HCT116 (cell line): ENCODE measurements around the gene SLC25A45. TPM values are rescaled to one million over a fixed set of nuclear protein-coding genes. Genes with fewer than 3 reads are reported as not detected.

Source experiments
- ATAC-seq: fragments of 200-7000 bp; cut with Tn5 transposase; 2 replicates; pipeline ENCODE4 v1.9.1; 2020; ENCODE audit warnings: mild to moderate bottlenecking, moderate library complexity
- BruUV-seq: library from RNA; stranded (reverse); fragments of 400-500 nt; replicated peaks from 2 replicates; lab custom pipeline; 2021; lab: Mats Ljungman, UMichigan
- CTCF ChIA-PET: fragments of 300-600 bp; sonication (Branson Sonifier 250); formaldehyde crosslinking; loops from one replicate; lab custom pipeline; 2021; ENCODE audit warnings: antibody characterized with exemption; lab: Charles Lee
- POLR2A ChIA-PET: fragments of 300-600, 350-600 bp; sonication (Branson Sonifier 250); formaldehyde crosslinking; loops from one replicate; lab custom pipeline; 2021; ENCODE audit warnings: antibody characterized with exemption; lab: Charles Lee
- RAD21 ChIA-PET, 2 experiments: fragments of 300-600 bp; sonication (Branson Sonifier 250); formaldehyde crosslinking; loops; one replicate each; lab custom pipeline; 2023; ENCODE audit warnings: low total read pairs in 2 of 2; ENCODE audit not compliant: uncharacterized antibody in 2 of 2, unreplicated experiment in 2 of 2, low non-redundant PET in 1 of 2; lab: Charles Lee
- DNase-seq: peaks from one replicate; pipeline ENCODE4 v3.0.0-alpha.2; 2010; ENCODE audit warnings: low read depth, low spot score
- H2AFZ ChIP-seq: fragments of 200-600 bp; shearing (Covaris generic), sonication (generic); 2 replicates; pipeline ENCODE4 v1.6.1; 2017; ENCODE audit warnings: low read depth, mixed run types, mixed read lengths, antibody characterized with exemption, low read length; ENCODE audit not compliant: poor library complexity, severe bottlenecking
- H3K27ac ChIP-seq: 2 replicates; pipeline ENCODE4 v1.5.1; 2012; ENCODE audit warnings: low read depth, low read length
- H3K27me3 ChIP-seq: fragments of 200-600 bp; sonication (generic); 2 replicates; pipeline ENCODE4 v1.6.1; 2016; ENCODE audit warnings: mixed run types, low read length, mixed read lengths; ENCODE audit not compliant: insufficient read depth
- H3K36me3 ChIP-seq, 2 experiments: fragments of 200-500 bp in 1 of 2; fragments of 200-600 bp in 1 of 2; sonication (Bioruptor generic) in 1 of 2; sonication (generic) in 1 of 2; 2 replicates each; pipeline versions ENCODE4 v1.5.1 to v1.6.1; 2014 to 2016; ENCODE audit warnings: low read length in 2 of 2, inconsistent platforms in 1 of 2, mixed read lengths in 1 of 2, mixed run types in 1 of 2; ENCODE audit not compliant: insufficient read depth in 2 of 2, control insufficient read depth in 1 of 2
- H3K4me1 ChIP-seq, 2 experiments: fragments of 200-600 bp in 1 of 2; sonication (generic) in 1 of 2; 2 replicates each; pipeline versions ENCODE4 v1.5.1 to v1.6.1; 2012 to 2017; ENCODE audit warnings: low read length in 2 of 2, inconsistent platforms in 1 of 2, mild to moderate bottlenecking in 1 of 2, mixed read lengths in 1 of 2, mixed run types in 1 of 2, moderate library complexity in 1 of 2; ENCODE audit not compliant: insufficient read depth in 2 of 2, control insufficient read depth in 1 of 2
- H3K4me2 ChIP-seq: fragments of 200-600 bp; sonication (generic); 2 replicates; pipeline ENCODE4 v1.6.1; 2017; ENCODE audit warnings: mixed run types, low read length, mixed read lengths
- H3K4me3 ChIP-seq, 2 experiments: fragments of 200-600 bp in 1 of 2; sonication (generic) in 1 of 2; replicated peaks in 1 of 2; 2 replicates each; pipeline ENCODE4 v1.5.1; 2011 to 2016; ENCODE audit warnings: low read length in 2 of 2, control low read depth in 1 of 2, low read depth in 1 of 2, mild to moderate bottlenecking in 1 of 2, mixed read lengths in 1 of 2, mixed run types in 1 of 2
- H3K79me2 ChIP-seq: fragments of 200-600 bp; sonication (generic); 2 replicates; pipeline ENCODE4 v1.6.1; 2017; ENCODE audit warnings: mild to moderate bottlenecking, mixed run types, low read length, moderate library complexity, mixed read lengths; ENCODE audit not compliant: insufficient read depth
- H3K9ac ChIP-seq: fragments of 200-600 bp; sonication (generic); 2 replicates; pipeline ENCODE4 v1.6.1; 2016; ENCODE audit warnings: low read length, mixed read lengths
- H3K9me2 ChIP-seq: fragments of 200-600 bp; sonication (generic), shearing (Covaris generic); 2 replicates; pipeline ENCODE4 v1.6.1; 2017; ENCODE audit warnings: mixed run types, mild to moderate bottlenecking, moderate library complexity; ENCODE audit not compliant: insufficient read depth
- H3K9me3 ChIP-seq, 2 experiments: fragments of 200-500 bp in 1 of 2; fragments of 200-600 bp in 1 of 2; sonication (Bioruptor generic) in 1 of 2; sonication (generic) in 1 of 2; 2 replicates each; pipeline ENCODE4 v1.6.1; 2014 to 2017; ENCODE audit warnings: low read length in 2 of 2, mixed read lengths in 2 of 2, inconsistent platforms in 1 of 2, low read depth in 1 of 2, mild to moderate bottlenecking in 1 of 2, mixed run types in 1 of 2, moderate library complexity in 1 of 2; ENCODE audit not compliant: control insufficient read depth in 1 of 2, insufficient read depth in 1 of 2
- H4K20me1 ChIP-seq: fragments of 200-600 bp; sonication (generic), shearing (Covaris generic); 2 replicates; pipeline ENCODE4 v1.6.1; 2017; ENCODE audit warnings: mixed run types, mild to moderate bottlenecking, moderate library complexity; ENCODE audit not compliant: insufficient read depth
- CBX3 ChIP-seq: IDR thresholded peaks from 2 replicates; pipeline ENCODE4 v1.6.1; 2012; ENCODE audit warnings: low read depth
- CEBPB ChIP-seq: IDR thresholded peaks from 2 replicates; pipeline ENCODE4 v1.6.1; 2012; ENCODE audit warnings: low read depth
- EZH2 ChIP-seq: fragments of 200-600 bp; sonication (generic); IDR thresholded peaks from 2 replicates; pipeline ENCODE4 v1.6.1; 2017; ENCODE audit warnings: antibody characterized with exemption, mixed run types
- FOSL1 ChIP-seq: IDR thresholded peaks from 2 replicates; pipeline ENCODE4 v1.6.1; 2012; ENCODE audit warnings: low read depth
- RAD21 ChIP-seq: IDR thresholded peaks from 2 replicates; pipeline ENCODE4 v1.6.1; 2012; ENCODE audit warnings: low read depth, mild to moderate bottlenecking
- SIN3A ChIP-seq: IDR thresholded peaks from 2 replicates; pipeline ENCODE4 v1.6.1; 2012; ENCODE audit warnings: low read depth
- SP1 ChIP-seq: IDR thresholded peaks from 2 replicates; pipeline ENCODE4 v1.6.1; 2012; ENCODE audit warnings: low read depth
- YY1 ChIP-seq: IDR thresholded peaks from 2 replicates; pipeline ENCODE4 v1.6.1; 2011; ENCODE audit warnings: low read length, low read depth, moderate library complexity, mild to moderate bottlenecking; ENCODE audit not compliant: insufficient replicate concordance; ENCODE audit errors: extremely low read depth
- ZFX ChIP-seq: fragments of 450-650 bp; IDR thresholded peaks from 2 replicates; pipeline ENCODE4 v1.6.1; 2017
- ZNF274 ChIP-seq: fragments of 200-500 bp; sonication (Bioruptor generic); IDR thresholded peaks from 2 replicates; pipeline ENCODE4 v1.6.1; 2014; ENCODE audit warnings: mild to moderate bottlenecking, low read depth, low read length, inconsistent platforms
- intact Hi-C: fragments of 100-400 bp; cut with micrococcal nuclease; formaldehyde crosslinking; loops from 2 replicates; pipeline ENCODE4 v1.10.0; 2022
- total RNA-seq: library from RNA; stranded (reverse); gene quantifications from one replicate; pipeline ENCODE4 v1.2.1, GENCODE V29; 2021; ENCODE audit not compliant: unreplicated experiment
- TF ChIP-seq, protein P1 (sequence below): IDR thresholded peaks from 2 replicates; pipeline ENCODE4 v1.6.1; 2012
- TF ChIP-seq, protein P2 (sequence below), 3 experiments: fragments of 200-600 bp in 1 of 3; sonication (generic) in 1 of 3; IDR thresholded peaks in 2 of 3; conservative IDR thresholded peaks in 1 of 3; 2 replicates each; pipeline ENCODE4 v1.5.1; 2012 to 2017; ENCODE audit warnings: low read depth in 2 of 3, low read length in 2 of 3, antibody characterized with exemption in 1 of 3, borderline replicate concordance in 1 of 3, control low read depth in 1 of 3, mild to moderate bottlenecking in 1 of 3, mixed read lengths in 1 of 3, mixed run types in 1 of 3, moderate library complexity in 1 of 3; ENCODE audit not compliant: insufficient read depth in 1 of 3
- TF ChIP-seq, protein P3 (sequence below): IDR thresholded peaks from 2 replicates; pipeline ENCODE4 v1.6.1; 2012; ENCODE audit warnings: low read depth

SLC25A45 gene
- total RNA-seq, 1 experiment from 2014 or later = 3.9 TPM

DNA sequence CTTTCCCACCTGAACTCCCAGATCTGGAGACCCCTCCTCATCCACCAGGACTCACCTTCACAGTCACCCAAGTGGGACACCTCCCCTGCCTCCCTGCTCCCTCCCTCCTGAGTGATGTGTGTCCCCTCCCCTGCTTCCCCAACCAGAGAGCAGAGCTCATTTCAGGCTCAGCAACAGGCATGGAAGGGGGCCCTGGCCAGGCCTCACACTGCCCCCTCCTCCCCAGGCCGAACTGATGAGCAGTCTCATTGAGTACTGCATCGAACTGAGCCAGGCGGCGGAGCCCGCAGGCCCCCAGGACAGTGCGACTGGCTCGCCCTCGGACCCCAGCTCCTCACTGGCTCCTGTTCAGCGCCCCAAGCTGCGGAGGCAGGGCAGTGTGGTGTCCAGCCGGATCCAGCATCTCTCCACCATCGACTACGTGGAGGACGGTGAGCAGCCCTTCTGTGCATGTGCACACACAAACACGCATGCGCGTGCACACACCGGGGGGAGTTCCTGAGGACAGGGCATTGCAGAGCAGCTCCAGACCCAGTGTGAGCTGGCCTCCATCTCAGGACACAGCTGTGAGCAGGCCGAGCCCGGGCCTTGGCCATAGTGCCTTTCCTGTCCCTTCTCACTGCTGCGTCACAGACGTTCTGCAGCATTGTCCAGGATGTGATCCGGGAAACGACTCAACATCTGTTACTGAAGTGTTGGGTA is 22.3 kb upstream of the SLC25A45 start:
- TF ChIP-seq SP1 = no peak
- TF ChIP-seq, protein P1, sequence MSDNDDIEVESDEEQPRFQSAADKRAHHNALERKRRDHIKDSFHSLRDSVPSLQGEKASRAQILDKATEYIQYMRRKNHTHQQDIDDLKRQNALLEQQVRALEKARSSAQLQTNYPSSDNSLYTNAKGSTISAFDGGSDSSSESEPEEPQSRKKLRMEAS = no peak
- no peak for TF ChIP-seq EZH2
- TF ChIP-seq ZFX = no peak
- TF ChIP-seq CEBPB = no peak
- TF ChIP-seq, all 23 proteins: peak for 0
- H4K20me1 ChIP-seq = no peaks in the 10 kb centered on the region
- ChIA-PET CTCF (no interaction called here), POLR2A (interaction anchor here (1.2 kb wide), 1 partner anchor 18 kb away, joined by 4 read pairs; the partner anchor contains the start of gene NEAT1), RAD21 (interaction anchor here in 1 of 2 experiments (0.6 kb wide), 1 partner anchor 123 kb away, joined by 3 read pairs; no protein-coding TSS in a partner anchor)
- no peak for DNase-seq
- peaks cover 19 to 29% of the 10 kb centered on the region in 2 experiments for H3K36me3 ChIP-seq
- no peak overlapping the region for H2AFZ ChIP-seq
- no peak for ATAC-seq
- no peak overlapping the region for H3K4me2 ChIP-seq
- no peaks in the 10 kb centered on the region for H3K9me3 ChIP-seq
- H3K4me3 ChIP-seq = no peak overlapping the region
- no peaks in the 10 kb centered on the region for H3K9me2 ChIP-seq
- no peaks in the 10 kb centered on the region for H3K27me3 ChIP-seq
- no peak overlapping the region for H3K27ac ChIP-seq
- H3K79me2 ChIP-seq = no peaks in the 10 kb centered on the region
- no peaks in the 10 kb centered on the region for H3K4me1 ChIP-seq
- H3K9ac ChIP-seq = no peak overlapping the region
- no TSS peak for BruUV-seq
- intact Hi-C loops = no loop called here

DNA sequence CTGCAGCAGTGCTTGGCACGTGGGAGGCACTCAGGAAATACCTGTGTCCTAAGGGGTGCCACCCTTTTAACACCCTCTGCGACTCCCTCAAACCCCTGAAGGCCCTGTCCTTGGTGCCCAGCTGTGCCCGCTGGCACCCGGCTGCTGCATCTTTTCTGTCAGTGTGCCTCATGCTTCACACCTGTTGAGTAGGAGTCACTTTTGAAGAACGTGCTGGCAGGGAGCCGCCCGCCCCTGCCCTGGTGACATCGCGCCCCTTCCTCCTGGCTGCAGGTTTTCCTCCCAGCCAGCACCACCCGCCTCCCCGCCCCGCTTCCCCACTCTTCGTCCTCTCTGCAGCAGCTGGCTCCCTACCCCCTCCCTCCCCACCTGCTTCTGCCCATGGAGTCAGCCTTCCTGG is 21.8 kb upstream of the SLC25A45 start:
- Histone ChIP-seq H3K4me1 (no peaks in the 10 kb centered on the region), H3K4me3 (no peak overlapping the region), H3K9me3 (no peaks in the 10 kb centered on the region), H3K27ac (no peak overlapping the region), H3K4me2 (no peak overlapping the region), H3K9ac (no peak overlapping the region), H3K27me3 (no peaks in the 10 kb centered on the region), H2AFZ (no peak overlapping the region), H4K20me1 (no peaks in the 10 kb centered on the region), H3K36me3 (peaks cover 22 to 23% of the 10 kb centered on the region in 2 experiments), H3K79me2 (no peaks in the 10 kb centered on the region), H3K9me2 (no peaks in the 10 kb centered on the region)
- DNase-seq (no peak), ATAC-seq (no peak)
- RAD21 ChIA-PET = no interaction called here
- POLR2A ChIA-PET = no interaction called here
- intact Hi-C loops = no loop called here
- CTCF ChIA-PET = no interaction called here
- no TSS peak for BruUV-seq
- no peak for TF ChIP-seq CBX3
- TF ChIP-seq, protein P1 = no peak
- TF ChIP-seq RAD21 = no peak
- TF ChIP-seq, protein P2, sequence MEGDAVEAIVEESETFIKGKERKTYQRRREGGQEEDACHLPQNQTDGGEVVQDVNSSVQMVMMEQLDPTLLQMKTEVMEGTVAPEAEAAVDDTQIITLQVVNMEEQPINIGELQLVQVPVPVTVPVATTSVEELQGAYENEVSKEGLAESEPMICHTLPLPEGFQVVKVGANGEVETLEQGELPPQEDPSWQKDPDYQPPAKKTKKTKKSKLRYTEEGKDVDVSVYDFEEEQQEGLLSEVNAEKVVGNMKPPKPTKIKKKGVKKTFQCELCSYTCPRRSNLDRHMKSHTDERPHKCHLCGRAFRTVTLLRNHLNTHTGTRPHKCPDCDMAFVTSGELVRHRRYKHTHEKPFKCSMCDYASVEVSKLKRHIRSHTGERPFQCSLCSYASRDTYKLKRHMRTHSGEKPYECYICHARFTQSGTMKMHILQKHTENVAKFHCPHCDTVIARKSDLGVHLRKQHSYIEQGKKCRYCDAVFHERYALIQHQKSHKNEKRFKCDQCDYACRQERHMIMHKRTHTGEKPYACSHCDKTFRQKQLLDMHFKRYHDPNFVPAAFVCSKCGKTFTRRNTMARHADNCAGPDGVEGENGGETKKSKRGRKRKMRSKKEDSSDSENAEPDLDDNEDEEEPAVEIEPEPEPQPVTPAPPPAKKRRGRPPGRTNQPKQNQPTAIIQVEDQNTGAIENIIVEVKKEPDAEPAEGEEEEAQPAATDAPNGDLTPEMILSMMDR (IDR thresholded peaks at IDR 0.05 in 2 of 3, conservative IDR thresholded peaks at IDR 0.05 in 1 of 3; ENCODE audit: borderline replicate concordance in 1 of 3, insufficient read depth in 1 of 3, low read depth in 2 of 3, low read length in 2 of 3) = no peak
- TF ChIP-seq ZNF274 = no peak
- no peak for TF ChIP-seq ZFX
- no peak for TF ChIP-seq YY1
- TF ChIP-seq FOSL1 = no peak
- TF ChIP-seq SIN3A = no peak
- TF ChIP-seq, protein P3, sequence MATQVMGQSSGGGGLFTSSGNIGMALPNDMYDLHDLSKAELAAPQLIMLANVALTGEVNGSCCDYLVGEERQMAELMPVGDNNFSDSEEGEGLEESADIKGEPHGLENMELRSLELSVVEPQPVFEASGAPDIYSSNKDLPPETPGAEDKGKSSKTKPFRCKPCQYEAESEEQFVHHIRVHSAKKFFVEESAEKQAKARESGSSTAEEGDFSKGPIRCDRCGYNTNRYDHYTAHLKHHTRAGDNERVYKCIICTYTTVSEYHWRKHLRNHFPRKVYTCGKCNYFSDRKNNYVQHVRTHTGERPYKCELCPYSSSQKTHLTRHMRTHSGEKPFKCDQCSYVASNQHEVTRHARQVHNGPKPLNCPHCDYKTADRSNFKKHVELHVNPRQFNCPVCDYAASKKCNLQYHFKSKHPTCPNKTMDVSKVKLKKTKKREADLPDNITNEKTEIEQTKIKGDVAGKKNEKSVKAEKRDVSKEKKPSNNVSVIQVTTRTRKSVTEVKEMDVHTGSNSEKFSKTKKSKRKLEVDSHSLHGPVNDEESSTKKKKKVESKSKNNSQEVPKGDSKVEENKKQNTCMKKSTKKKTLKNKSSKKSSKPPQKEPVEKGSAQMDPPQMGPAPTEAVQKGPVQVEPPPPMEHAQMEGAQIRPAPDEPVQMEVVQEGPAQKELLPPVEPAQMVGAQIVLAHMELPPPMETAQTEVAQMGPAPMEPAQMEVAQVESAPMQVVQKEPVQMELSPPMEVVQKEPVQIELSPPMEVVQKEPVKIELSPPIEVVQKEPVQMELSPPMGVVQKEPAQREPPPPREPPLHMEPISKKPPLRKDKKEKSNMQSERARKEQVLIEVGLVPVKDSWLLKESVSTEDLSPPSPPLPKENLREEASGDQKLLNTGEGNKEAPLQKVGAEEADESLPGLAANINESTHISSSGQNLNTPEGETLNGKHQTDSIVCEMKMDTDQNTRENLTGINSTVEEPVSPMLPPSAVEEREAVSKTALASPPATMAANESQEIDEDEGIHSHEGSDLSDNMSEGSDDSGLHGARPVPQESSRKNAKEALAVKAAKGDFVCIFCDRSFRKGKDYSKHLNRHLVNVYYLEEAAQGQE = no peak
- TF ChIP-seq SP1 = no peak
